ENCODE measurements around the gene SURF6.
"Not testable (repeated sequence)": the region's sequence is repeated elsewhere in the genome, so short reads cannot be mapped to it uniquely, and the experiment has no call there.

SURF6 gene

DNA sequence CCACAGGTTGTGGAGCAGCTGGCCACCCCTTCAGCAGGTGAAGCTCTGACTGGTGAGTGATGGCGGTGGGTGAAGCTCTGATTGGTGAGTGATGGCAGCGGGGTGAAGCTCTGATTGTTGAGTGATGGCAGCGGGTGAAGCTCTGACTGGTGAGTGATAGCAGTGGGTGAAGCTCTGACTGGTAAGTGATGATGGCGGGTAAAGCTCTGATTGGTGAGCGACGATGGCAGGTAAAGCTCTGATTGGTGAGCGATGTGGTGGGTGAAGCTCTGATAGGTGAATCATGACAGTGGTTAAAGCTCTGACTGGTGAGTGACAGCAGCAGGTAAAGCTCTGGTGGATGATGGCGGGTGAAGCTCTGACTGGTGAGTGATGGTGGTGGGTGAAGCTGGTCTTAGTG lies 51.6 kb downstream of the SURF6 start:
- ATAC-seq (ENCODE audit: low read depth), result no peak
- Histone ChIP-seq H3K27me3 (ENCODE audit: insufficient read depth, poor library complexity, severe bottlenecking) (peaks cover 5% of the 10 kb centered on the region), H3K9me3 (ENCODE audit: severe bottlenecking) (no peaks in the 10 kb centered on the region), H3K36me3 (ENCODE audit: low read depth) (no peaks in the 10 kb centered on the region), H3K4me3 (ENCODE audit: severe bottlenecking) (no peak overlapping the region), H3K27ac (ENCODE audit: poor library complexity, severe bottlenecking) (no peak overlapping the region), H3K4me1 (ENCODE audit: insufficient read depth, poor library complexity, severe bottlenecking) (no peaks in the 10 kb centered on the region)
- TF ChIP-seq, protein P1, sequence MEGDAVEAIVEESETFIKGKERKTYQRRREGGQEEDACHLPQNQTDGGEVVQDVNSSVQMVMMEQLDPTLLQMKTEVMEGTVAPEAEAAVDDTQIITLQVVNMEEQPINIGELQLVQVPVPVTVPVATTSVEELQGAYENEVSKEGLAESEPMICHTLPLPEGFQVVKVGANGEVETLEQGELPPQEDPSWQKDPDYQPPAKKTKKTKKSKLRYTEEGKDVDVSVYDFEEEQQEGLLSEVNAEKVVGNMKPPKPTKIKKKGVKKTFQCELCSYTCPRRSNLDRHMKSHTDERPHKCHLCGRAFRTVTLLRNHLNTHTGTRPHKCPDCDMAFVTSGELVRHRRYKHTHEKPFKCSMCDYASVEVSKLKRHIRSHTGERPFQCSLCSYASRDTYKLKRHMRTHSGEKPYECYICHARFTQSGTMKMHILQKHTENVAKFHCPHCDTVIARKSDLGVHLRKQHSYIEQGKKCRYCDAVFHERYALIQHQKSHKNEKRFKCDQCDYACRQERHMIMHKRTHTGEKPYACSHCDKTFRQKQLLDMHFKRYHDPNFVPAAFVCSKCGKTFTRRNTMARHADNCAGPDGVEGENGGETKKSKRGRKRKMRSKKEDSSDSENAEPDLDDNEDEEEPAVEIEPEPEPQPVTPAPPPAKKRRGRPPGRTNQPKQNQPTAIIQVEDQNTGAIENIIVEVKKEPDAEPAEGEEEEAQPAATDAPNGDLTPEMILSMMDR (IDR thresholded peaks at IDR 0.05; ENCODE audit: poor library complexity, severe bottlenecking), result no peak
- DNase-seq (ENCODE audit: low spot score), result no peak

DNA sequence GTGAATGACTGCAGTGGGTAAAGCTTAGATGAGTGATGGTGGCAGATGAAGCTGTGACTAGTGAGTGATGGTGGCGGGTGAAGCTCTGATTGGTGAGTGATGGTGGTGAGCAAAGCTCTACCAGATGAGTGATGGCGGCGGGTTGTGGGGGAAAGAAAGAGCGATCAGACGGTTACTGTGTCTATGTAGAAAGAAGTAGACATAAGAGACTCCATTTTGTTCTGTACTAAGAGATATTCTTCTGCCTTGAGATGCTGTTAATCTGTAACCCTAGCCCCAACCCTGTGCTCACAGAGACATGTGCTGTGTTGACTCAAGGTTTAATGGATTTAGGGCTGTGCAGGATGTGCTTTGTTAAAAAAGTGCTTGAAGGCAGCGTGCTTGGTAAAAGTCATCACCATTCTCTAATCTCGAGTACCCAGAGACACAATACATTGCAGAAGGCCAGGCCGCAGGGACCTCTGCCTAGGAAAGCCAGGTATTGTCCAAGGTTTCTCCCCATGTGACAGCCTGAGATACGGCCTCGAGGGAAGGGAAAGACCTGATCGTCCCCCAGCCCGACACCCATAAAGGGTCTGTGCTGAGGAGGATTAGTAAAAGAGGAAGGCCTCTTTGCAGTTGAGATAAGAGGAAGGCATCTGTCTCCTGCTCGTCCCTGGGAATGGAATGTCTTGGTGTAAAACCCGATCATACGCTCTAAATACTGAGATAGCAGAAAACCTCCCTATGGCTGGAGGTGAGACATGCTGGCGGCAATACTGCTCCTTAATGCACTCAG lies 52.5 kb downstream of the SURF6 start:
- not testable (repeated sequence) for H3K4me3 ChIP-seq (ENCODE audit: severe bottlenecking); H3K36me3 ChIP-seq (ENCODE audit: low read depth); H3K27ac ChIP-seq (ENCODE audit: poor library complexity, severe bottlenecking); H3K4me1 ChIP-seq (ENCODE audit: insufficient read depth, poor library complexity, severe bottlenecking); ATAC-seq (ENCODE audit: low read depth); H3K27me3 ChIP-seq (ENCODE audit: insufficient read depth, poor library complexity, severe bottlenecking); H3K9me3 ChIP-seq (ENCODE audit: severe bottlenecking); DNase-seq (ENCODE audit: low spot score)

DNA sequence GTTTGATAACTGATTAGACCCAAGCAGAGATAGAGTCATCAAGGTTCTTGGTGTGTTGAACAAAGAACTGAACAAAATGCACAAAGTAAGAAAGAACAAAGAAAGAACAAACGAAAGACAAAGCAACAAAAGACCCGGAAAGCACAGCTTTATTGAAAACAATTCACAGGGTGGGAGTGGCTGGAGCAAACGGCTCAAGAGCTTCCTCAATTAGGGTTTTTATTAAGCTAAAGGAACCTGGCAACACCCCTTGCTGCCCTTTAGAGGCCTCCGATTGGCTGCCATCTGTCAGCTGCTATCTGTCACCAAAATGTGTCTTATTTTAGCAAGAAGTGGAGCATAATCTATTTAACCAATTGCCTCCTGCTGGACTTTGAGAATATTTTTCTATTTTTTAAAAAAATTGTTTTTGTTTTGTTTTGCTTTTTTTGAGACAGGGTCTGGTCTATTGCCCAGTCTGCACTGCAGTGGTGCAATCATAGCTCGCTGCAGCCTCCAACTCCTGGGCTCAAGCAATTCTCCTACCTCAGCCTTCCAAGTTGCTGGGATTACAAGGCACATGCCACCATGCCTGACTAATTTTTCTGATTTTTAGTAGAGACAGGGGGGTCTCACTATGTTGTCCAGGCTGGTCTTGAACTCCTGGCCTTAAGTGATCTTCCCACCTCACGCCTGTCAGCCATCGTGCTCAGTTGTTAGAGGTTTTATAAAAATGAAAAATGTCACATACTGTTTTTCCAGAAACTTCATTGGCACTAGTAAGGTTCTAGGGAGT lies 53.3 kb downstream of the SURF6 start:
- Histone ChIP-seq H3K27ac (ENCODE audit: poor library complexity, severe bottlenecking) (no peak overlapping the region), H3K9me3 (ENCODE audit: severe bottlenecking) (no peaks in the 10 kb centered on the region), H3K36me3 (ENCODE audit: low read depth) (no peaks in the 10 kb centered on the region), H3K4me3 (ENCODE audit: severe bottlenecking) (no peak overlapping the region), H3K4me1 (ENCODE audit: insufficient read depth, poor library complexity, severe bottlenecking) (no peaks in the 10 kb centered on the region), H3K27me3 (ENCODE audit: insufficient read depth, poor library complexity, severe bottlenecking) (peaks cover 17% of the 10 kb centered on the region)
- TF ChIP-seq, protein P1 (IDR thresholded peaks at IDR 0.05; ENCODE audit: poor library complexity, severe bottlenecking), result no peak
- DNase-seq (ENCODE audit: low spot score) (no peak), ATAC-seq (ENCODE audit: low read depth) (no peak)

DNA sequence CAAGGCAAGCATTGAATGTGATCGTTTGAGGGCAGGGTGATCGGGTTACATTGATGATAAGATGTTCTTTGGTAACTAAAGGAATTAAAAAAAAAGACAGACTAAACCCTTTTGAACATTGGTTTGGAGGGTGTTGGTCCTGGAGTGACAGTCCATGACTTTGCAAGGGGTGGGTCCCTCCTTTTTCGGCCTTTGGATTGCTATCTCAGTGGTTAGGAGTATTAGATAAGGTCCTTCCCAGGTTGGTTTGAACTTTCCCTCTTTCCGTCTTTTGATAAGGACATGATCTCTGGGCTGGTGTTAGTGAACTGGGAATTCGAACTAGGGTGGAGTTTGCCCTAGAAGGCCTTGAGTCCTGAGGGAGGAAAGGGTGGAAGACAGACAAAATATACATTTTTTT lies 55.6 kb downstream of the SURF6 start:
- TF ChIP-seq, protein P1 (IDR thresholded peaks at IDR 0.05; ENCODE audit: poor library complexity, severe bottlenecking), result no peak
- Histone ChIP-seq H3K27me3 (ENCODE audit: insufficient read depth, poor library complexity, severe bottlenecking) (peaks cover 37% of the 10 kb centered on the region), H3K27ac (ENCODE audit: poor library complexity, severe bottlenecking) (no peak overlapping the region), H3K36me3 (ENCODE audit: low read depth) (no peaks in the 10 kb centered on the region), H3K9me3 (ENCODE audit: severe bottlenecking) (no peaks in the 10 kb centered on the region), H3K4me1 (ENCODE audit: insufficient read depth, poor library complexity, severe bottlenecking) (no peaks in the 10 kb centered on the region), H3K4me3 (ENCODE audit: severe bottlenecking) (no peak overlapping the region)
- ATAC-seq (ENCODE audit: low read depth) (no peak), DNase-seq (ENCODE audit: low spot score) (no peak)
